ENCODE data around the gene ZEB1. TPM values are rescaled to one million over a fixed set of nuclear protein-coding genes. Genes with fewer than 3 reads are reported as not detected.

ZEB1 gene
- total RNA-seq, 3 donors from 2014 or later = 8.8 to 200 (median 28.1) TPM

GRCh38 chr10:31347705-31348104 is 28.7 kb downstream of the ZEB1 start:
- no peak for ATAC-seq
- DNase-seq = no peak
- Histone ChIP-seq H3K4me3 (no peak overlapping the region), H3K9me3 (no peaks in the 10 kb centered on the region), H3K4me1 (ENCODE audit: low read depth) (no peaks in the 10 kb centered on the region), H3K36me3 (ENCODE audit: low read depth) (no peaks in the 10 kb centered on the region)
- intact Hi-C loops (cut with DNase I, micrococcal nuclease) = no loop called here
- no peak for TF ChIP-seq CTCF (IDR thresholded peaks at IDR 0.05)

DNA sequence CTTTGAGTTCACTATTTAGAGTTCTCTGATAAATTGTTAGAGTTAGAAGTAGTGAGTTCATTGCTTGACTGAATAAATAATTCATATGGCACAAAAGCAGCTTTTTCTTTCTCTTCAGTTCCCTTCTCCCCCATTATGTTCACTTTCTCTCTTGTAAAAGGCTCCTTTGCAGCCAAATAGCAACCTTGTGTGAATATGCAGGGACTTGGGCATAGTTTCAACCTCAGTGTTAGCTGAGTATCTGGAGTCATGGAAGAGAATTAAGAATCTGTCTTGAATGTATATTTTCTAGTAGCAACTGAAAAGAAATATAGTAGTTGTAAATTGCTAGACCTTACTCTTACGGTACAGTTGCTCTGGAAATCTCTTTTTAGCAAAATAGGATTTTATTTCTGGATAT is 31.9 kb downstream of the ZEB1 start:
- TF ChIP-seq CTCF (IDR thresholded peaks at IDR 0.05) = no peak
- intact Hi-C loops (cut with DNase I, micrococcal nuclease) = no loop called here
- no peak overlapping the region for H3K4me3 ChIP-seq
- H3K36me3 ChIP-seq (ENCODE audit: low read depth) = no peaks in the 10 kb centered on the region
- H3K4me1 ChIP-seq (ENCODE audit: low read depth) = no peaks in the 10 kb centered on the region
- DNase-seq (no peak), ATAC-seq (no peak)
- H3K9me3 ChIP-seq = no peaks in the 10 kb centered on the region

- no peak for DNase-seq
- Histone ChIP-seq H3K4me1 (ENCODE audit: low read depth) (no peaks in the 10 kb centered on the region), H3K9me3 (no peaks in the 10 kb centered on the region), H3K4me3 (no peak overlapping the region), H3K36me3 (ENCODE audit: low read depth) (no peaks in the 10 kb centered on the region)
- intact Hi-C loops (cut with DNase I, micrococcal nuclease) = no loop called here
- no peak for TF ChIP-seq CTCF (IDR thresholded peaks at IDR 0.05)
- no peak for ATAC-seq
Observed at GRCh38 chr10:31352436-31353226, 33.6 kb downstream of the ZEB1 start.

GRCh38 chr10:31353574-31353973 is 34.6 kb downstream of the ZEB1 start:
- no peak for DNase-seq
- Histone ChIP-seq H3K36me3 (ENCODE audit: low read depth) (no peaks in the 10 kb centered on the region), H3K9me3 (no peaks in the 10 kb centered on the region), H3K4me1 (ENCODE audit: low read depth) (no peaks in the 10 kb centered on the region), H3K4me3 (no peak overlapping the region)
- ATAC-seq = no peak
- intact Hi-C loops (cut with DNase I, micrococcal nuclease) = no loop called here
- TF ChIP-seq CTCF (IDR thresholded peaks at IDR 0.05) = no peak

DNA sequence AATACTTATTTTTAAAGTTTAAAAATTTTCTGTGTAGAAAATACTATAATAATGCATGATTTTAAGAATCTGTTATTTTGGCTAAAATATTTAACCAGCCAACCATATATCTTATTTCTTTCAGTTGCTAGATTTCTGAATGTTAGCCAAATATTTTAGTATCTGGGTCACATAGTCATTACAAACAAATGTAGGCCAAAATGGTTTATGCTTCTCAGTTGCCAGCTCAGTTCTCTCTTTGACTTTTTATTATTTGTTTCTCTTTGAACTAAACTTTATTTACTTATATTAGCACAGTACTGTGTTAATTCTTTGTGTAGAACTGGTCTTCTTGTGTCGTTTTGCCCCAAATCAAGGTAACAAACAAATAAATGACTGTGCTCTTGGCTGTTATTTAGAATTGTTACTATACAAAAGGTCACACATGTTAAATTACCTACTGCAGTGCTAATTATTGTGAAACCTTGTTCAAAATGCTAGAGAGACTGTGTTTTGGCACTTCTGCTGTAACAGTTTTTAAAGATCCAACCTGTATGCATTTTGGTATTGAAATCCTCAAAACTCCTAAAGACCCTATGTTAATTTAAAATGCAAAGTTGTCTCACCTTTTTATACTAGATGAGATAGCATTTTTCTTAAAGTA is 39.8 kb downstream of the ZEB1 start:
- Histone ChIP-seq H3K4me3 (no peak overlapping the region), H3K4me1 (ENCODE audit: low read depth) (no peaks in the 10 kb centered on the region), H3K36me3 (ENCODE audit: low read depth) (no peaks in the 10 kb centered on the region), H3K9me3 (peaks cover 5% of the 10 kb centered on the region)
- TF ChIP-seq CTCF (IDR thresholded peaks at IDR 0.05) = no peak
- intact Hi-C loops (cut with DNase I, micrococcal nuclease) = no loop called here
- no peak for DNase-seq
- no peak for ATAC-seq
